Measurements from ENCODE around the gene TIPARP.

TIPARP gene

DNA sequence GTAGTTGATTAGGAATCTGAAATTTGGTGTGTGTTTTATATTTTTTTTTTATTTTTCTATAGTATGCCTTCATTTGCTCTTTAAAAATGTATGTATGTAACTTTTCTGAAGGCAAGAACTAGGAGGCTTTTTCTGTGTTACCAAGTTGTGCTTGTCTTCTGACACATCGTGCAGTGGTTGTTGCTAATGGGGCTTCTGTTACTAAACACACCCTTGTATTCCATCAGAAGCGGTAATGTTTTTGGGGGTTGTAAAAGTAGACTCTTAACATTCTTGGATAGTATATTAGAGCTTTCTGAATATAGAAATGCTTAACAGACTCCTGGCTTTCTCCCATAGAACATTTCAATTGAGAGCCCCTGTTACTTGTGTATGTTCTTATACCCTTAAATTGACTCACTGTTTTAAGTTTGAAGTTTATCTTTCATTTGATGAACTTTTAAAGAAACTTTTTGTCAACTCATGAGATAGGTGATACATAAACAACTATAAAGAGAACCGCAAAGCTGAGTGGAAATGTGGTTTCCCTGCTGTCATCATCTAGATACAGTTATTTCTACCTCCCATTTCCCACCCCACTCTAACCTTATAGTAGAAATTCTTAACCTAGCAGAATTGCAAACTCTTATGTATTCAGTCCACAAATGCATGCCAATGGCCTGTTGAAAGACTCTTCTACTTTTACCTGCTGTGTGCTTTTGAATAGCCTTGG lies 2.5 kb downstream of the TIPARP start:
- no peak for DNase-seq (ENCODE audit: low read depth)
- TF ChIP-seq, protein P1, sequence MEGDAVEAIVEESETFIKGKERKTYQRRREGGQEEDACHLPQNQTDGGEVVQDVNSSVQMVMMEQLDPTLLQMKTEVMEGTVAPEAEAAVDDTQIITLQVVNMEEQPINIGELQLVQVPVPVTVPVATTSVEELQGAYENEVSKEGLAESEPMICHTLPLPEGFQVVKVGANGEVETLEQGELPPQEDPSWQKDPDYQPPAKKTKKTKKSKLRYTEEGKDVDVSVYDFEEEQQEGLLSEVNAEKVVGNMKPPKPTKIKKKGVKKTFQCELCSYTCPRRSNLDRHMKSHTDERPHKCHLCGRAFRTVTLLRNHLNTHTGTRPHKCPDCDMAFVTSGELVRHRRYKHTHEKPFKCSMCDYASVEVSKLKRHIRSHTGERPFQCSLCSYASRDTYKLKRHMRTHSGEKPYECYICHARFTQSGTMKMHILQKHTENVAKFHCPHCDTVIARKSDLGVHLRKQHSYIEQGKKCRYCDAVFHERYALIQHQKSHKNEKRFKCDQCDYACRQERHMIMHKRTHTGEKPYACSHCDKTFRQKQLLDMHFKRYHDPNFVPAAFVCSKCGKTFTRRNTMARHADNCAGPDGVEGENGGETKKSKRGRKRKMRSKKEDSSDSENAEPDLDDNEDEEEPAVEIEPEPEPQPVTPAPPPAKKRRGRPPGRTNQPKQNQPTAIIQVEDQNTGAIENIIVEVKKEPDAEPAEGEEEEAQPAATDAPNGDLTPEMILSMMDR (conservative IDR thresholded peaks at IDR 0.05; ENCODE audit: low read length) = no peak
- H3K4me3 ChIP-seq (ENCODE audit: low read length) = peak overlapping the region; percentile 81

GRCh38 chr3:156677536-156677935 lies 3.1 kb downstream of the TIPARP start:
- DNase-seq (ENCODE audit: low read depth) = no peak
- H3K4me3 ChIP-seq (ENCODE audit: low read length) = peak overlapping the region; percentile 81
- TF ChIP-seq, protein P1 (conservative IDR thresholded peaks at IDR 0.05; ENCODE audit: low read length) = no peak

GRCh38 chr3:156678197-156678596 lies 3.8 kb downstream of the TIPARP start:
- TF ChIP-seq, protein P1 (conservative IDR thresholded peaks at IDR 0.05; ENCODE audit: low read length) = no peak
- no peak for DNase-seq (ENCODE audit: low read depth)
- H3K4me3 ChIP-seq (ENCODE audit: low read length) = peak overlapping the region; percentile 81

DNA sequence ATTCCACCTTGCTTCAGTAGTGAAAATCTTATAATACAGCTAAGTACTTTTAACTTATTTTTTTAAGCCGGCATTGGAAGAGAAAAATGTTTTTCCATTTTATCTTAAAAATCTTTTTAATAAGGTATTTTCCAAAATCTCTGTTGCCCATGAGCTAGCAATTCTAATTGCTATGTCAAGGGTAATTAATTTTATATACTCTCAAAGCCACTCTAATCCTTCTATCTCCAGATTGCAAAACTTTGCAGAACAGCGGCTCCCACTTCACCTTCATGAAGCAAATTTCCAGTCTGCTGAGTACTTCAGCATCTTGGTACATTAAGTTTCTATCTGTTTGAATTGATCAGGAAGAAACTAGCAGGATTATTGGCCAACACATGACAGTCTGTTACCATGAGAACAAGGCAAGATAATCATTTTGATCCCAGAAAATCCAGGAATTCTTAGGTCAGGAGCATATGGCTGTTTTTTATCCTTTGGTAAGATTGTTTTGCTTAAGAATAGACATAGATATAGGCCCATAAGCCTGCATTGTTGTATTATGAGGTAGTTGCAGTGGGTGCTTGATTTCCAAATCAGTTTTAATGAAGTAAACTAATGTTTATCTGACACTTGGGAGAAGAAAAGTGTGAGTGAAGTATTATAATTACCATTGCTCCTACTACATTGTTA lies 6.0 kb downstream of the TIPARP start:
- DNase-seq (ENCODE audit: low read depth) = no peak
- peak overlapping the region; percentile 81 for H3K4me3 ChIP-seq (ENCODE audit: low read length)

GRCh38 chr3:156681002-156681401 lies 6.6 kb downstream of the TIPARP start:
- TF ChIP-seq, protein P1 (conservative IDR thresholded peaks at IDR 0.05; ENCODE audit: low read length) = no peak
- H3K4me3 ChIP-seq (ENCODE audit: low read length) = peak overlapping the region; percentile 81
- peak; percentile 93 for DNase-seq (ENCODE audit: low read depth)

More for the DNA sequence above, 6.0 kb downstream of the TIPARP start:
- TF ChIP-seq, protein P1 (conservative IDR thresholded peaks at IDR 0.05; ENCODE audit: low read length) = no peak

DNA sequence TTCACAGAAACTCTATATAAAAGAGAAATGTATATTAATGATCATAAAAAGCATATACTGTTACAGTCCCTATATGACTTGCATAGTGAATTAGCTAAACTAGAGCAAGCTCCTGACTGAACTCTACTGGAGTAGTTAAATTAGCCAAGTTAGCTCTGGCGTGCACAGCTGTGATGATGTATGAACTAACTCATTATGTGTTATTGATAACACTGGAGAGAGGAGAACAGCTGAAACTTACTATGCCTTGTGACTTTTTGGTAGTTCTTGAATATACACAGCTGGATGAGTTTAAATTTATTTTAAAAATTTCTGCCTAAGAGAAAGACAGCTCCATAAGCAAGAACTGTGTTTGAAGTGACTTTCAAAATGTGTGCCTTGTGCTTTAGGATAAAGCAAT lies 8.1 kb downstream of the TIPARP start:
- TF ChIP-seq, protein P1 (conservative IDR thresholded peaks at IDR 0.05; ENCODE audit: low read length) = no peak
- peak overlapping the region; percentile 17 for H3K4me3 ChIP-seq (ENCODE audit: low read length)
- no peak for DNase-seq (ENCODE audit: low read depth)

GRCh38 chr3:156682963-156683362 lies 8.6 kb downstream of the TIPARP start:
- H3K4me3 ChIP-seq (ENCODE audit: low read length) = no peak overlapping the region; the same call in 1 of the 2 replicates
- no peak for DNase-seq (ENCODE audit: low read depth)
- TF ChIP-seq, protein P1 (conservative IDR thresholded peaks at IDR 0.05; ENCODE audit: low read length) = no peak

Data from AG10803 (cell line).